ENCODE data around the gene TIPRL.
"Not testable (repeated sequence)": the region's sequence is repeated elsewhere in the genome, so short reads cannot be mapped to it uniquely, and the experiment has no call there.

TIPRL gene

GRCh38 chr1:168178638-168179437 is at the start of gene TIPRL:
TSS of gene TIPRL (plus strand) at chr1:168178962. CDS start at chr1:168179078, 116 bp downstream.
- DNase-seq = peak; percentile 84

GRCh38 chr1:168129933-168130332 is 48.8 kb upstream of the TIPRL start:
- no peak for DNase-seq

GRCh38 chr1:168134132-168134531 is 44.6 kb upstream of the TIPRL start:
- DNase-seq = no peak

GRCh38 chr1:168134642-168135041 is 44.1 kb upstream of the TIPRL start:
- no peak for DNase-seq

- no peak for DNase-seq
Observed at GRCh38 chr1:168135116-168135920, 43.4 kb upstream of the TIPRL start.

- DNase-seq = no peak
Observed at GRCh38 chr1:168135921-168136708, 42.6 kb upstream of the TIPRL start.

- DNase-seq = no peak
Observed at GRCh38 chr1:168136709-168137514, 41.9 kb upstream of the TIPRL start, which contains the start of gene GPR161. TSS of gene GPR161 (minus strand) at chr1:168136930. CDS start at chr1:168104850, 32,080 bp downstream.

GRCh38 chr1:168137515-168137821 is 41.3 kb upstream of the TIPRL start:
- DNase-seq = no peak

- DNase-seq = peak; percentile 33
Observed at GRCh38 chr1:168138134-168138533, 40.6 kb upstream of the TIPRL start.

- DNase-seq = no peak
Observed at GRCh38 chr1:168139070-168139469, 39.7 kb upstream of the TIPRL start.

GRCh38 chr1:168141871-168142385 is 36.8 kb upstream of the TIPRL start:
- DNase-seq = no peak

GRCh38 chr1:168145184-168146159 is 33.3 kb upstream of the TIPRL start:
- no peak for DNase-seq

- DNase-seq = no peak
Observed at GRCh38 chr1:168146160-168146539, 32.6 kb upstream of the TIPRL start.

- no peak for DNase-seq
Observed at GRCh38 chr1:168146626-168147025, 32.1 kb upstream of the TIPRL start.

GRCh38 chr1:168148916-168149315 is 29.8 kb upstream of the TIPRL start:
- DNase-seq = no peak

- no peak for DNase-seq
Observed at GRCh38 chr1:168150283-168150682, 28.5 kb upstream of the TIPRL start.

GRCh38 chr1:168151935-168152334 is 26.8 kb upstream of the TIPRL start:
- DNase-seq = no peak

- not testable (repeated sequence) for DNase-seq
Observed at GRCh38 chr1:168154707-168155106, 24.1 kb upstream of the TIPRL start.

GRCh38 chr1:168155910-168156309 is 22.9 kb upstream of the TIPRL start:
- no peak for DNase-seq

- DNase-seq = no peak
Observed at GRCh38 chr1:168157638-168158037, 21.1 kb upstream of the TIPRL start.

- DNase-seq = no peak
Observed at GRCh38 chr1:168159251-168159650, 19.5 kb upstream of the TIPRL start.

Measured in NCI-H524 treated with DMSO at 0.1 percent for 48 hours (cell line).